Subcutaneous abdominal adipose tissue (tissue), 5 donors: ENCODE measurements around the gene KRTAP29-1.
A peak's percentile ranks its signal among the peaks of the same experiment; 100 is the strongest.

Experiments used
- H3K27ac ChIP-seq: one replicate; pipeline ENCODE4 v1.7.0; 2013; ENCODE audit warnings: low read depth, mild to moderate bottlenecking, inconsistent platforms, low read length, moderate library complexity
- H3K27me3 ChIP-seq, 5 donors: one replicate each; pipeline ENCODE4 v1.7.0; 2013; ENCODE audit warnings: low read length in 5 of 5, inconsistent platforms in 1 of 5; ENCODE audit not compliant: control insufficient read depth in 5 of 5, insufficient read depth in 4 of 5
- H3K36me3 ChIP-seq, 5 donors: one replicate each; pipeline ENCODE4 v1.7.0; 2013; ENCODE audit warnings: low read length in 5 of 5; ENCODE audit not compliant: control insufficient read depth in 5 of 5, insufficient read depth in 5 of 5
- H3K4me1 ChIP-seq, 5 donors: one replicate each; pipeline ENCODE4 v1.7.0; 2013; ENCODE audit warnings: low read length in 5 of 5, mild to moderate bottlenecking in 3 of 5, moderate library complexity in 1 of 5; ENCODE audit not compliant: control insufficient read depth in 5 of 5, insufficient read depth in 5 of 5
- H3K4me3 ChIP-seq, 5 donors: one replicate each; pipeline ENCODE4 v1.7.0; 2013; ENCODE audit warnings: low read length in 5 of 5, low read depth in 1 of 5
- H3K9ac ChIP-seq, 5 donors: one replicate each; pipeline ENCODE4 v1.7.0; 2013; ENCODE audit warnings: low read length in 5 of 5, mild to moderate bottlenecking in 4 of 5, moderate library complexity in 3 of 5
- H3K9me3 ChIP-seq, 5 donors: one replicate each; pipeline ENCODE4 v1.7.0; 2013; ENCODE audit warnings: low read length in 5 of 5; ENCODE audit not compliant: control insufficient read depth in 5 of 5
- donor health status: healthy.
- donor health status: healthy.
- donor health status: healthy.
- donor health status: healthy.
- donor health status: healthy.

KRTAP29-1 gene

GRCh38 chr17:41322094-41322902 is 19.6 kb upstream of the KRTAP29-1 start:
- Histone ChIP-seq H3K27ac (no peak overlapping the region), H3K36me3 (no peaks in the 10 kb centered on the region), H3K27me3 (peaks cover 0 to 1% (median 0%) of the 10 kb centered on the region in 5 donors), H3K9ac (no peak overlapping the region), H3K4me3 (no peak overlapping the region), H3K4me1 (no peaks in the 10 kb centered on the region), H3K9me3 (peaks cover 0 to 10% (median 4%) of the 10 kb centered on the region in 5 donors)

GRCh38 chr17:41318231-41318630 is 15.6 kb upstream of the KRTAP29-1 start:
- no peak overlapping the region for H3K27ac ChIP-seq
- no peaks in the 10 kb centered on the region for H3K4me1 ChIP-seq
- no peak overlapping the region for H3K4me3 ChIP-seq
- no peaks in the 10 kb centered on the region for H3K36me3 ChIP-seq
- H3K9ac ChIP-seq, result no peak overlapping the region
- H3K27me3 ChIP-seq, result peaks cover 3 to 9% (median 4%) of the 10 kb centered on the region in 5 donors
- peaks cover 0 to 10% (median 4%) of the 10 kb centered on the region in 5 donors for H3K9me3 ChIP-seq

GRCh38 chr17:41315814-41316445 is 13.3 kb upstream of the KRTAP29-1 start:
- H3K9ac ChIP-seq, result no peak overlapping the region
- no peaks in the 10 kb centered on the region for H3K4me1 ChIP-seq
- no peaks in the 10 kb centered on the region for H3K36me3 ChIP-seq
- no peak overlapping the region for H3K4me3 ChIP-seq
- peaks cover 0 to 10% (median 4%) of the 10 kb centered on the region in 5 donors for H3K9me3 ChIP-seq
- peaks cover 3 to 9% (median 4%) of the 10 kb centered on the region in 5 donors for H3K27me3 ChIP-seq
- no peak overlapping the region for H3K27ac ChIP-seq

- H3K9ac ChIP-seq, result no peak within 1 kb of the TSS
- H3K9me3 ChIP-seq, result peaks cover 0 to 8% (median 4%) of the 10 kb centered on the region in 5 donors
- peaks cover 3 to 9% (median 4%) of the 10 kb centered on the region in 5 donors for H3K27me3 ChIP-seq
- H3K4me1 ChIP-seq, result no peaks in the 10 kb centered on the region
- H3K4me3 ChIP-seq, result no peak within 1 kb of the TSS
- H3K27ac ChIP-seq, result no peak within 1 kb of the TSS
- no peaks in the 10 kb centered on the region for H3K36me3 ChIP-seq
These were observed 12.6 kb upstream of the KRTAP29-1 start, which contains the start of gene KRTAP17-1 for GRCh38 chr17:41315204-41315794. Gene KRTAP17-1, minus strand, starts transcription at chr17:41315710. Its CDS starts 60 bp downstream, at chr17:41315650.

- Histone ChIP-seq H3K27ac (no peak overlapping the region), H3K4me1 (peaks cover 0 to 17% (median 3%) of the 10 kb centered on the region in 5 donors), H3K4me3 (no peak overlapping the region), H3K36me3 (no peaks in the 10 kb centered on the region), H3K9ac (no peak overlapping the region), H3K27me3 (peaks cover 14 to 23% (median 19%) of the 10 kb centered on the region in 5 donors), H3K9me3 (no peaks in the 10 kb centered on the region)
These were observed 8.5 kb upstream of the KRTAP29-1 start for GRCh38 chr17:41311111-41311510.

- Histone ChIP-seq H3K36me3 (no peaks in the 10 kb centered on the region), H3K4me3 (peak within 1 kb of the TSS in 2 of 5 donors; percentile 36 to 49), H3K4me1 (peaks cover 0 to 17% (median 3%) of the 10 kb centered on the region in 5 donors), H3K9ac (no peak within 1 kb of the TSS), H3K9me3 (no peaks in the 10 kb centered on the region), H3K27ac (no peak within 1 kb of the TSS), H3K27me3 (peaks cover 6 to 20% (median 17%) of the 10 kb centered on the region in 5 donors)
These were observed 6.3 kb upstream of the KRTAP29-1 start, which contains the start of gene KRTAP16-1 for GRCh38 chr17:41308918-41309359. Gene KRTAP16-1, minus strand, starts transcription at chr17:41309309. Its CDS starts 56 bp downstream, at chr17:41309253.

- peaks cover 0 to 17% (median 3%) of the 10 kb centered on the region in 5 donors for H3K4me1 ChIP-seq
- peaks cover 6 to 19% (median 17%) of the 10 kb centered on the region in 5 donors for H3K27me3 ChIP-seq
- H3K27ac ChIP-seq, result no peak overlapping the region
- no peaks in the 10 kb centered on the region for H3K36me3 ChIP-seq
- no peak overlapping the region for H3K9ac ChIP-seq
- no peaks in the 10 kb centered on the region for H3K9me3 ChIP-seq
- peak overlapping the region in 2 of 5 donors; percentile 36 to 49 for H3K4me3 ChIP-seq
These were observed 5.7 kb upstream of the KRTAP29-1 start for GRCh38 chr17:41308251-41308917.

- no peaks in the 10 kb centered on the region for H3K36me3 ChIP-seq
- peaks cover 0 to 17% (median 3%) of the 10 kb centered on the region in 5 donors for H3K4me1 ChIP-seq
- H3K9ac ChIP-seq, result no peak overlapping the region
- H3K27ac ChIP-seq, result no peak overlapping the region
- H3K27me3 ChIP-seq, result peaks cover 6 to 19% (median 17%) of the 10 kb centered on the region in 5 donors
- H3K4me3 ChIP-seq, result peak overlapping the region in 1 of 5 donors; percentile 49
- H3K9me3 ChIP-seq, result no peaks in the 10 kb centered on the region
These were observed 5.0 kb upstream of the KRTAP29-1 start for GRCh38 chr17:41307647-41308046.

GRCh38 chr17:41304091-41304490 is 1.4 kb upstream of the KRTAP29-1 start:
- Histone ChIP-seq H3K9ac (no peak overlapping the region), H3K4me3 (no peak overlapping the region), H3K36me3 (no peaks in the 10 kb centered on the region), H3K4me1 (peaks cover 0 to 16% (median 3%) of the 10 kb centered on the region in 5 donors), H3K27me3 (peaks cover 6 to 17% (median 17%) of the 10 kb centered on the region in 5 donors), H3K9me3 (peaks cover 0 to 7% (median 3%) of the 10 kb centered on the region in 5 donors), H3K27ac (no peak overlapping the region)
